ENCODE measurements around the gene PGM5. TPM values are rescaled to one million over a fixed set of nuclear protein-coding genes. Genes with fewer than 3 reads are reported as not detected.

PGM5 gene
- total and polyA plus RNA-seq, 2 donors from 2014 or later: 16.3 to 53.1 TPM

DNA sequence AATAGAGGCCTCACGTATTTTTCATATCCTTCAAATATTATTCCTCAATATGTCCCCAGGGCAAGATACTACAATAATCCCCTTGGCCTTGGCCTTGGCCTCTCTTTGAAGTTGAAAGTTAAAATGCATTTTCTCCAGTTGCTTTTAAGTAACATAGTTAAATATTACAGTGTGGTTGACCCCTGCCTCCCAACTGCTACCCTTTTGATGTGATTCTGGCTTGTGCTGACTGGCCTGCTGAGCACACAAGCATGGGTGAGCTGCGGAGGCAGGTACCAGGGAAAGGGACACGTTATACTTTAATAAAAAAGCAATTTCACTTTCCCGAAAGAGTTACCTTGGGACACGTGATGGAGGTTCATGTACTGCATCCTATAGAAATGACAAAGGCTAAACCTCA is 202.1 kb downstream of the PGM5 start:
- intact Hi-C loops (cut with DNase I): no loop called here
- Histone ChIP-seq H3K4me1 (ENCODE audit: control insufficient read depth in 2 of 3, insufficient read depth in 2 of 3, low read depth in 1 of 3, low read length in 3 of 3) (peaks cover 5 to 18% (median 10%) of the 10 kb centered on the region in 3 donors), H3K27me3 (ENCODE audit: control insufficient read depth, insufficient read depth, low read length) (no peaks in the 10 kb centered on the region), H3K27ac (ENCODE audit: low read depth in 2 of 2, low read length in 2 of 2) (peak overlapping the region in 1 of 2 donors; percentile 47), H3K9me3 (ENCODE audit: control insufficient read depth in 2 of 3, insufficient read depth in 1 of 3, low read length in 3 of 3) (no peaks in the 10 kb centered on the region), H3K9ac (ENCODE audit: low read length in 3 of 3) (no peak overlapping the region), H3K36me3 (ENCODE audit: control insufficient read depth in 2 of 3, insufficient read depth in 3 of 3, low read length in 3 of 3) (no peaks in the 10 kb centered on the region), H3K4me3 (ENCODE audit: low read length in 3 of 3) (no peak overlapping the region)
- TF ChIP-seq, protein P1, sequence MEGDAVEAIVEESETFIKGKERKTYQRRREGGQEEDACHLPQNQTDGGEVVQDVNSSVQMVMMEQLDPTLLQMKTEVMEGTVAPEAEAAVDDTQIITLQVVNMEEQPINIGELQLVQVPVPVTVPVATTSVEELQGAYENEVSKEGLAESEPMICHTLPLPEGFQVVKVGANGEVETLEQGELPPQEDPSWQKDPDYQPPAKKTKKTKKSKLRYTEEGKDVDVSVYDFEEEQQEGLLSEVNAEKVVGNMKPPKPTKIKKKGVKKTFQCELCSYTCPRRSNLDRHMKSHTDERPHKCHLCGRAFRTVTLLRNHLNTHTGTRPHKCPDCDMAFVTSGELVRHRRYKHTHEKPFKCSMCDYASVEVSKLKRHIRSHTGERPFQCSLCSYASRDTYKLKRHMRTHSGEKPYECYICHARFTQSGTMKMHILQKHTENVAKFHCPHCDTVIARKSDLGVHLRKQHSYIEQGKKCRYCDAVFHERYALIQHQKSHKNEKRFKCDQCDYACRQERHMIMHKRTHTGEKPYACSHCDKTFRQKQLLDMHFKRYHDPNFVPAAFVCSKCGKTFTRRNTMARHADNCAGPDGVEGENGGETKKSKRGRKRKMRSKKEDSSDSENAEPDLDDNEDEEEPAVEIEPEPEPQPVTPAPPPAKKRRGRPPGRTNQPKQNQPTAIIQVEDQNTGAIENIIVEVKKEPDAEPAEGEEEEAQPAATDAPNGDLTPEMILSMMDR (IDR thresholded peaks at IDR 0.05; ENCODE audit: borderline replicate concordance, extremely low read depth, insufficient read depth): no peak
- FAIRE-seq (no peak), DNase-seq (peak in 2 of 5 donors; percentile 54 to 57)

DNA sequence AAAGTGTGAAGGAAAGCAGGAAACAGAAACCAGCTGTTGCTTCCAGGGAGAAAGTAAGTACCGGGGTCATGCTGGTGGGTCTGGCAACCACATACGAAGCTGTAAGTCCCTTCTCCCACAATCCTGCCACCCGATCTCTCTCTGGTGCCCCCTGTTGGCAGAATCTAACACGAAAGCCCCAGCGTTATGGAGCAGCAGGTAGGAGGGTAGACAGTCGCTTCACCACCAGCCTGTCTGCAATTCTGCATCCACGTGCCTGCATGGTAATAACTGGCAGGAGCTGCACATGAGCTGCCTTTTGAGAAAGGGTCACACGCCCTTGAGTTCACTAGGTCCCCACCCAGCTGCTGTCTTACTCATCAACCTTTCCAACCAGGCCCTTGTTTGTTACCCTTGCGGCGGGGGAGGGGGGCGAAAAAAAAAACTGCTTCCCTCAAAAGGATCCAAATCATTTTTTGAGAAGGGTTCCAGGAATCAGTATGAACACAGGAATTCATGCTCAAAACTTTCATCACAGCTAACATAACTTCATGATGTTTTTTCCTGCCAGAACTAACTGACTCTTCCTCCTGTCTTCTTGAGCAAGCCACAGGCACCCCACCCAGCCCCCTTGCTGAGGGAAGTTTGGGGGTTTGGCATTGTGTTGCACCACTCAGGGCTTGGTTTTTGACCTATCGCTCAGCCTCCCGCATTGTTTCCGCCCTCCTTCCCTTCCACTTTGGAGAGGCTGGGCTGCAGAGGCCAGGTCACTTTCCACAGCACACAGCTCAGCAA is 203.8 kb downstream of the PGM5 start:
- intact Hi-C loops (cut with DNase I): no loop called here
- Histone ChIP-seq H3K27me3 (ENCODE audit: control insufficient read depth, insufficient read depth, low read length) (no peaks in the 10 kb centered on the region), H3K9me3 (ENCODE audit: control insufficient read depth in 2 of 3, insufficient read depth in 1 of 3, low read length in 3 of 3) (no peaks in the 10 kb centered on the region), H3K4me3 (ENCODE audit: low read length in 3 of 3) (no peak overlapping the region), H3K27ac (ENCODE audit: low read depth in 2 of 2, low read length in 2 of 2) (no peak overlapping the region), H3K4me1 (ENCODE audit: control insufficient read depth in 2 of 3, insufficient read depth in 2 of 3, low read depth in 1 of 3, low read length in 3 of 3) (peaks cover 5 to 18% (median 10%) of the 10 kb centered on the region in 3 donors), H3K36me3 (ENCODE audit: control insufficient read depth in 2 of 3, insufficient read depth in 3 of 3, low read length in 3 of 3) (no peaks in the 10 kb centered on the region), H3K9ac (ENCODE audit: low read length in 3 of 3) (no peak overlapping the region)
- TF ChIP-seq, protein P1 (IDR thresholded peaks at IDR 0.05; ENCODE audit: borderline replicate concordance, extremely low read depth, insufficient read depth): peak; percentile 34
- no peak for FAIRE-seq
- DNase-seq: peak in 2 of 5 donors; percentile 56 to 84

DNA sequence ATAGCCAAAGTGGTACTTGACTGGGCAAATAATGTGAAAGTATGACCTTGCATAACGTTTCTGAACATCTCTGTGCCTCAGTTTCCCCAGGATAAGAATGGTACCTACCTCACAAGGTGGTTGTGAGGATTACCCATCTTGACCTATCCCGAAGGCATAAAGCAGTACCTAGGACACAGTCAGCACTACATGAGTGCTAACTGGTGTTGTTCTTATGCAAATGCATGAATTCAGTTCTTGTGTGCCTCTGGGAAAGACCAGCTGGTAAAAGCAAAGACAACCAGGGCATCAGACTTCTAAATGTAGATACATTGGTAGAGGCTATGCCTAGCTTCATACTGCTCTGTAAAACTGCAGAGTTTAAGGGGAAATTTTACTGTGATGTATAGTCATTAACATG is 206.1 kb downstream of the PGM5 start:
- Histone ChIP-seq H3K4me1 (ENCODE audit: control insufficient read depth in 2 of 3, insufficient read depth in 2 of 3, low read depth in 1 of 3, low read length in 3 of 3) (peaks cover 5 to 18% (median 8%) of the 10 kb centered on the region in 3 donors), H3K27ac (ENCODE audit: low read depth in 2 of 2, low read length in 2 of 2) (no peak overlapping the region), H3K27me3 (ENCODE audit: control insufficient read depth, insufficient read depth, low read length) (no peaks in the 10 kb centered on the region), H3K9ac (ENCODE audit: low read length in 3 of 3) (no peak overlapping the region), H3K4me3 (ENCODE audit: low read length in 3 of 3) (no peak overlapping the region), H3K36me3 (ENCODE audit: control insufficient read depth in 2 of 3, insufficient read depth in 3 of 3, low read length in 3 of 3) (no peaks in the 10 kb centered on the region), H3K9me3 (ENCODE audit: control insufficient read depth in 2 of 3, insufficient read depth in 1 of 3, low read length in 3 of 3) (no peaks in the 10 kb centered on the region)
- DNase-seq (no peak), FAIRE-seq (no peak)
- TF ChIP-seq, protein P1 (IDR thresholded peaks at IDR 0.05; ENCODE audit: borderline replicate concordance, extremely low read depth, insufficient read depth): no peak
- intact Hi-C loops (cut with DNase I): no loop called here

All from kidney (tissue), 14 donors.